HG02938 (cell line): ENCODE data around the gene NDUFC2.
"Not testable (repeated sequence)": the region's sequence is repeated elsewhere in the genome, so short reads cannot be mapped to it uniquely, and the experiment has no call there.

Experiments
- ATAC-seq: cut with Tn5 transposase; IDR thresholded peaks from one replicate; pipeline ENCODE4 v1.9.1; 2021; ENCODE audit warnings: mild to moderate bottlenecking, moderate library complexity; ENCODE audit not compliant: unreplicated experiment

Gene NDUFC2

DNA sequence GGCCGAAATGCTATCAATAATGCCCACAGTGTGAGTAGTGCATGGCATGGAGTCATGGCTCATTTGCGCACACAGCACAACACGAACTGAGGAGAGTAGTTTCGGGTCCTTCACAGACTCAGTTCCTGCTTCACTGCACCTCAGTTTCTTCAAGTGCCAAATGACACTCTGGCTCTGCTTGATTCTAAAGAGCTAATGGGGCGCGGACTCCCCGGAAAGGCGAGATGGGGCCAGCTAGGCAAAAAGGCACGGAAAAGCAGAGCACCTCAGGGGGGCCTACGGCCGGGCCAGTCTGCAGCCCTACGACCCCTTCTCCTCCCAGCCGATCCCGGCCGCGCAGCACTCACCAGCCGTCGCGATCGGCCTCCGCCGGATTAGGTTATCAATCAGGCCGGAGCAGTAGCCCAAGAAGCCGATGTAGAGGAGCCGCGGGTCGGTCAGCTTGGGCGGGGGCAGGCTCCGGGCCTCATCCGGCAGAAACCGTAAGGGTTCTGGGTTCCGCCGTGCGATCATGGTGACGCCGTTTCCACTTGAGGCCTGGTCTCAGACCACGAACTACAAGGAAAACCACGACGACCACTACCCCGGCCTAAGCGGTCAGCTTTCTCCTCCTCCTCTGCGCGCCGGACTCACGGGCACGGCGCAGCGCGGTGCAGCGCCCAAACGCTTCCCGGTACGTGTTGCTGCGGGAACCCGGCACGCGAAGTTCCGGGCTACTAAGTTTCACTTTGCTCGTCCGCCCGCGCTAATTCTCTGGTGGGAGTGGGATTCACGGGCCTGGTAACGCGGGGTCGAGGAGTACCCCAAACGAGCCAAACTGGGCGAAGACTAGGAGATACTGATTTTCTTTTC, at the start of gene NDUFC2:
Gene NDUFC2, minus strand, starts transcription at position 631 of the 852 bp plus-strand sequence. Its CDS starts 118 bp downstream, at position 513.
- ATAC-seq = peak; percentile 60

DNA sequence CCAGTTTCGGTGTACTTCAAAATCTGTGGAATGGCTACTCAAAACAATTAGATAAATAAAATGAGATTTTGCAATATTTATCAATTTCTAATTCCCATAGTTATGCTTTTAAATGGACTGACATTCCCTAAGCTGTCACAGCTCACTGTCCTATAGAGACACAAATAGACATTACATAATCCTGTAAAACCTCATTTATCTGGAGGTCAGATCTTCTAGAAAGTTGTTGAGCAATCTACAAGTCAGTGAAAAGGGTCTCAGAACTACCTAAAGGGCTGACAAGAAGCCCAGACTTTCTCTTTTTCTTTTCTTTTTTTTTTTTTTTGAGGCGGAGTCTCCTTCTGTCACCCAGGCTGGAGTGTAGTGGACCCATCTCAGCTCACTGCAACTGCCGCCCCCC, 47.7 kb upstream of the NDUFC2 start:
- no peak for ATAC-seq

DNA sequence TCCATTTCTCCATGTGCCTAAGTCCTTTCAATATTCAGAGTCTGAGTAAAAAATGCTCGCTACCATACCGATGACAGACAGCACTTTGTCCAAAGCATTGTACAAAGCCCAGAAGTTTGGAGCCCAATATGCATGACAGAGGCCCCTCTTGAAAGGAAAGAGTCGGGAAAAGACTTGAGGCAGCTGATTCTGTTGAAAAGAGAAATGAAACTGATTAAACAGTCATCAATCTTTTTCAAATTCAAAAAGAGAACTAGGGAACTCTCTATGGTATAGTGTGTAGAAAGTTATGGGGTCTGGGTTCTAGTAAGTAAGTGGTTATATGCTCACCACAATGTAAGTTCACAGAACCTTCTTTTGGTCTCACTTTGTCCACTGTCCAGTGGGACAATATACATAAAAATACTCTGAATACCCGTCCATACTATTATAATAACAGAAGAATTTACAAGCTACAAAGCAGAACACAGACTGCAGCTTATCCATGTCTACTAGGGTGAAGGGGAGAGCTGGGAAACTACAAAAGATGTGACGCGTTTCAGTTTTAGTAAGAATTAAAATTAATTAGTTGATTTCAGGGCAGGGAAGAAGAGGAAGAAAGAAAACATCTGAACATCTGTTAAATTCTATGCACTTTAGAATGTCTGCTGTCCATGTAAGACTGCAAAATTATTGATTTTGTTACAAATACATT, 33.1 kb upstream of the NDUFC2 start:
- peak; percentile 73 for ATAC-seq

DNA sequence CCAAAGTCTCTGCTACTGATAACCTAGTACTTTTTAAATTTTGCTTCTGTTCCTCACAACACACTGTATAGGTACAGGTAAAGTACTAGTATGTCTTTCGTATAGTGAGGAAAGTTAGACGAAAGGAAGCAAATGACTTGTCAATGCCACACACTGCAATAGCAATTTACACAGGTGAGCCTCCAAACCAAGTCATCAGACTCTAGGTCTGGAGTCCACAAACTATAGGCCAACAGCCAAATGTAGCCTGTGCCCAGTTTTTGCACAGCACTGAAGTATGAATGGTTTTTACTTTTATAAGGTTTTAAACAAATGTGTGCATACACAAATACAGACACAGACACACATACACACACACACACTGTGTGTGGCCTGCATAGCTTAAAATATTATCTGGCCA, 31.6 kb upstream of the NDUFC2 start:
- ATAC-seq = no peak

DNA sequence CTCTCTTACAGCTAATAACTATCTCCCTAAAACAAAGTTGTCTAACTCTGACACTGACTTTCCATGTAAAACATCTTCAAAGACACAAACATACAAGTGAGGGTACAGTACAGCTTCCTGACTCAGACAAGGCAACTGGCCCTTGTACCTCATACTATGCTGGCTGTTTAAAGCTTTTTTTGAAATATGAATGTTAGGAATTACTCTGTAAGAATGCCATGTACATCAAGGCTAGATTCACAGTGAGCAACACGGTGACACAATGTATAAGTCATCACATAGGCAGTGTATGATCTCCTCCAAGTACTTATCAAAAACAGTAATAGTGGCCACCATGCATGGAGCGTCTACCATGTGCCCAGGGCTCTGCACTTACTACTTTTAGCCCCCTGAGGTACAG, 31.2 kb upstream of the NDUFC2 start:
- ATAC-seq = no peak

DNA sequence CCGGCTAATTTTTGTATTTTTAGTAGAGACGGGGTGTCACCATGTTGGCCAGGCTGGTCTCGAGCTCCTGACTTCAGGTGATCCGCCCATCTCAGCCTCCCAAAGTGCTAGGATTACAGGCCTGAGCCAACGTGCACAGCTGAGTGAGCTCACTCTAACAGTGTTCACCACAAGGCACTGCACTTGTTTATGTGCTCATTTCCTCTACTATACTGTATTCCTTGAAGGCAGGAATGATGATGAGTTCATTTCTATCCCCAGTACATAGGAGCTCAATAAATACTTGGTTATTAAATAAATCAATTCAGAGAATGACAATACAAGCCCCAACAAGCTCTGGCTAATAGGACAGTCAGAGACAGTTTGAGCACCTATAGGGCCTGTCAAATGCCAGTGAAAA, 30.7 kb upstream of the NDUFC2 start:
- ATAC-seq = no peak

DNA sequence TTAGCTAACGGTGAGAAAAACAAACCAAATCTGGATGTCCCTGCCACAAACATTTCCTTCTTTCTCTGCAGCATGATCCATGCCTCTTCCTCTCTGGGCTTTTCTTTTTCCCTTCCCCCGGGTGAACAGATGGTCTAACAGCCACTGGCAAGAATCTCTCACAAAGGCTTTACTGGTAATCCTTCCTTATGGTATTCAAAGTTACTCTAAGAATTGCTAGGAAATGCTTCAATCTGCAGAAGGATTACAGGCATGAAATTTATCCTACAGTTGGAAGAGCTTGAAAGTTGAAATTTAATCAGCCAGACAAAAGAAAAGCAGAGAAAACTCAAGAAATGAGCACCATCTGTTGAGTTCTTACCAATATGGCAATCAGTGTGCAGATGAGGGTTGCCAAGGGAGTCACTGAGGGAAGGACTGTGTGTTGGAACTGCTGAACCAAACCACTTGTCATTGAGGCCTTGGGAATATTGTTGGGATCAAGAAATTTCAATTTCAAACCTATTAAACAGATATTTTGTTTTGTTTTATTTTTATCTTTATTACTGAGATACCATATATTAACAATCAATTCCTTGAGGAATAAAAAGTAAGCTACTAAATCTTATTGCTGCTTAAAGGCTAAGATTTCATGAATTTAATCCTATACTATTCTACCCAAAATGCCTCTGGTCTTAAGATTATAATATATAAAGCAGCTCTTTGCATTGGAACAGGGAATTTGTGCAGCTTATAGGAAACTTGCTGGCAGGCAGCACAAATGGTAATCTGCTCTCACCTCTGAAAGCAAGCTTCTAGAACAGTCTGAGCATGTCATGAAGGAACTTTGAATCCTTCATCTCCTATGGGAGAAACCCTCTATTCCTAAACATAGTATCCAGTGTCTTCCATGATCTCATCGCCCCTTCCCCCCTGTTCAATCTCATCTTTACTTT, 29.7 kb upstream of the NDUFC2 start:
- ATAC-seq = no peak

DNA sequence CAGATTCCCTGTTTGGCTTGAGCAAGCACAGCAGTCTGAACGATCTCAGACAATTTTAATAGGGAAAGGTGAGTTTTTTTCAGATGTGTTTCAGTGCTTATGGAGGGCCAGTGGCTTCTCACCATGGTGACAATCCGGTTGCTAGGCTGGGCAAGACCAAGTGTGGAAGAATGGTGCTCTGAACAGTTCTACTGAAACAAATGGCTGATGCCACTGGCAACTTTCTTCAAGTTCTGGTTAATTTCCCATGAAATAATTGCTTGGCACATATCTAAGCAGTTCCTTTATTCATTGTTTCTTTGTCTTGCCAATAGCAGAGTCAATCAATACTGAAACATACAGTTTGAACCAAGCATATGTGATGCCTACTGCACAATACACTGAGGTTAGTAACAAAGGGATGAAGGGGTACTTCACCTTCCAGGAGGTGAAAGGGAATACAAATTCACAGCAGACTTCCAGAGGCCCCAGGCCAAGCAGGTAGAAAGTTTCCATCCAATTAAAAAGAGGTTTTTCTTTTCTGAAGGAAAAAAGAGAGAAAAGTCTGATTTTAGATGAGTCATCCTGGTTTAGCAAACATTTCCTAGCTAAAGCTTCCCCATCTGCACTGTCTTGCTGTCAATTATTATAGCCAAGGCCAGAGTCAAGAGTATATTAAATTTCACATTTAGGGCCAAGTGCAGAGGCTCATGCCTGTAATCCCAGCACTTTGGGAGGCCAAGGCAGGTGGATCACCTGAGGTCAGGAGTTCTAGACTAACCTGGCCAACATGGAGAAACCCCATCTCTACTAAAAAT, 21.2 kb upstream of the NDUFC2 start:
- ATAC-seq = no peak

DNA sequence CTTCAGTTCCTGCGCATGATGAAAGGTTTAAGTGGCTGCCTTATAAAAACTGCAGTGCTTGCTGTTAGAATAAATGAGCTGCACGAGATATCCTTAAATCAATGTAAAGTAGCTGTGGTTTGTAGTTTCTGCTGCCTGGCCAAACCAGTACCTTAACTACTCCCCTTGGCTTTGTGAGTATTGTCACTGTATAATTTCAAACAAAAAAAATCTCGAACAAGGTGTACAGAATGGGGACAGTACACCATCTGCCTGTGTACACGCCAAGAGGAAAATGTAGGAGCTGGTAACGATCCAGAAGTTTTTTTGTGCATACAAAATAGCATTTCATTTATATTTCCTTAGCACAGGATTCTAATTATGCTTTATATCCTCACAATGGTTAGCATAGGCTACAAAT, 20.6 kb upstream of the NDUFC2 start:
- ATAC-seq = no peak

DNA sequence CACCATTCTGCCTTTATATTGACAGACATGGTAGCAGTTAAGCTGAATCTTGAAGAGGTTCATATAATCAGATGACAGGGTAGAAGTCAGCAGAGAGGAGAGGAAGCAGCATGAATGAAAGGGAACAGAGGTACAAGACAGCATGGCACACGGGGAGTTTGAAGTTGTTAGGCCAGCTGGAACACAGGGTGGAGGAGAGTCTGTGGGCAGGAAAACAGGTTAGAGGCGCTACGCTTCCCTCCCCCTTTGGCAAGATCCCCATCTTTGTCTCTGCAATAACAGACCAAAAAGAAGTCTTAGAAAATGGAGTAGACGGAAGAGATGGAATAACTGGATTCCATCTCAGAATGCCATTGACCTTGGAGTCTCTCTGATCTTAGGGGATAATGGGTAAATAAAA, 20.0 kb upstream of the NDUFC2 start:
- no peak for ATAC-seq

DNA sequence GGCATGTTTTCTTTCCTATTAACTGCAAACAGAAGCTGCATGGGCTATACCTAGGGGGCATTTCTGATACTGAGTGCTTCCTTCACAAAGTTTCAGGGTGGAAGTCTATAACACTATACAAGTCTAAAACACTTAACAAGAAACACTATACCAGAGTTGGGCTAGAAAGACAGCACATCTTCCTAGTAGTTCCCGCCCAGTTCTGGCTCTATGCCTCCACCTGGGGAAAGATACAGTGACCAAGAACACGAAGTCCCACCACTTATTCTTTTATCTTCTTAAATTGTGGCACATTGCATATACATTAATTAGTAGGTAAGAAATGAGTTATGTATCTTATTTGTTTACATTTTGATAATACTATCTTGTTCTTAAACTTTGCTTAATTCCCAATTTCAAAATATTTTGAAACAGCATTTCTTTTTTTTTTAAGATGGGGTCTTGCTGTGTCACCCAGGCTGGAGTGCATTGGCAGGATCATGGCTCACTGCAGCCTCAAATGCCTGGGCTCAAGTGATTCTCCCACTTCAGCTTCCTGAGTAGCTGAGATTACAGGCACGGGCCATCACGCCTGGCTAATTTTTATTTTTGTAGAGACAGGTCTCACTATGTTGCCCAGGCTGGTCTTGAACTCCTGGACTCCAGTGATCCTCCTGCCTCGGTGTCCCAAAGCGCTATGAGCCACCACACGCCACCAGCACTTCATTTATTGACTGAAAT, 18.2 kb upstream of the NDUFC2 start:
- no peak for ATAC-seq

DNA sequence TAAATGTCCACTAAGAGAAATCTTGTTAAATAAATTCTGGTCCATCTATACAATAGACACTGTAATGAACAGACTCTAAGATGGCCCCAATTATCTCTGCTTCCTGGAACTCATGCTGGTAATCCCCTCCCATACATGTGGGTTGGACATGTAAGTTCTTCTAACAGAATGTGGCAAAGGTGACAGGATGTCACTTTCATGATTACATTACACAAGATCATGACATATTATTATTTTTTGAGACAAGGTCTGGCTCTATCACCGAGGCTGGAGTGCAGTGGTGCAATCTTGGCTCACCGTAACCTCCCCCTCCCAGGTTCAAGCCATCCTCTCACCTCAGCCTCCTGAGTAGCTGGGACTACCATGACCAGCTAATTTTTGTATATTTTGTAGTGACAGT, 14.6 kb upstream of the NDUFC2 start:
- no peak for ATAC-seq

DNA sequence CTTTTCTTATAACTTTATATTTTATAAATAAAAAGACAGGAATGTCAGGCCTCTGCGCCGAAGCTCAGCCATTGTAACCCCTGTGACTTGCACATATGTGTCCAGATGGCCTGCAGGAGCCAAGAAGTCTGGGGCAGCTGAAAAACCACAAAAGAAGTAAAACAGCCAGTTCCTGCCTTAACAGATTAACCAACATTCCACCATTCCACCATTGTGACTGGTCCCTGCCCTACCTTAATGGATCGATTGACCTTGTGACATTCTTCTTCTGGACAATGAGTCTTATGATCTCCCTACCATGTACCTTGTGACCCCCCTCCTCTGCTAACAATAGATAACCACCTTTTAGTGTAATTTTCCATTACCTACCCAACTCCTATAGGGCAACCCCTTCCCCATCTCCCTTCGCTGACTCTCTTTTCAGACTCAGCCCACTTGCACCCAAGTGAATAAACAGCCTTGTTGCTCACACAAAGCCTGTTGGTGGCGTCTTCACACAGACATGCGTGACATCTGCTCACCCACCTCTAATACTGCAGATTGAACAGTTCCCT, 6.9 kb upstream of the NDUFC2 start:
- not testable (repeated sequence) for ATAC-seq

DNA sequence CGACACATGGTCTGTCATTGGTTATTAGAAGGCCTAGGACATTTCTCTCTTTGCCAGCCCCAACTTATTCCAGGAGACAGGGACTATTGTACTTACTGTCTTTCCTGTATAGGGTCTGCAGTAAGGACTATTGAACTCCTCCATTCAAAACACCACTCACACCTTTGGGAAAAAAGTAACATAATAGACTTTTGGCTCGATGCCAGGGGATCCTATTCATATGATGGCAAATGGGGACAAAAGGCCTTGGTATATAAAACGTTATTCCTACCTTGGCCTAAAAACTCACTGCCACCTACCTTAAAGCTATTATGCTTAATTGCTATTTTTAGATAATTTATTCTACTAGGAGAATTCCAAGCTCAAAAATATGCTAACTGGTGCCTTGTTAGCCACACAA, 6.3 kb upstream of the NDUFC2 start:
- ATAC-seq = no peak

DNA sequence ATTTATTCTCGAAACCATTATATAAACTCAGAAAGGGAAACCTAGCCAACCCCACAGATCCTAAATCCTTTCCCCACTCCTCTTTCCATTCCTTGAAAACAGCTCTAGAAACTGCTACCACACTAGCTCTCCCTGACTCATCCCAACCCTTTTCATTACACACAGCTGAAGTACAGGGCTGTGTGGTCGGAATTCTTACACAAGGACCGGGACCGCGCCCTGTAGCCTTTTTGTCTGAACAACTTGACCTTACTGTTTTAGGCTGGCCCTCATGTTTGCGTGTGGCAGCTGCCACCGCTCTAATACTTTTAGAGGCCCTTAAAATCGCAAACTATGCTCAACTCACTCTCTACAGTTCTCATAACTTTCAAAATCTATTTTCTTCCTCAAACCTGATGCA, 4.8 kb upstream of the NDUFC2 start:
- ATAC-seq = not testable (repeated sequence)

DNA sequence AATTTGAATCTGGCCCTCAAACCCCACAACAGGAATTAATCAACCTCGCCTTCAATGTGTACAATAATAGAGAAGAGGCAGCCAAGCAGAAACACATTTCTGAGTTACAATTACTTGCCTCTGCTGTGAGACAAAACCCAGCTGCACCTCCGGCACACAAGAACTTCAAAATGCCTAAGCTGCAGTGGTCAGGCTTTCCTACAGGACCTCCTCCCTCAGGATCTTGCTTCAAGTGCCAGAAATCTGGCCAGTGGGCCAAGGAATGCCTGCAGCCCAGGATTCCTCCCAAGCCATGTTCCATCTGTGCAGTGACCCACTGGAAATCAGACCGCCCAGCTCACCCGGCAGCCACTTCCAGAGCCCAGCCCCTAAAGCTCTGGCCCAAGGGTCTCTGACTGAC, 3.4 kb upstream of the NDUFC2 start:
- ATAC-seq = no peak

DNA sequence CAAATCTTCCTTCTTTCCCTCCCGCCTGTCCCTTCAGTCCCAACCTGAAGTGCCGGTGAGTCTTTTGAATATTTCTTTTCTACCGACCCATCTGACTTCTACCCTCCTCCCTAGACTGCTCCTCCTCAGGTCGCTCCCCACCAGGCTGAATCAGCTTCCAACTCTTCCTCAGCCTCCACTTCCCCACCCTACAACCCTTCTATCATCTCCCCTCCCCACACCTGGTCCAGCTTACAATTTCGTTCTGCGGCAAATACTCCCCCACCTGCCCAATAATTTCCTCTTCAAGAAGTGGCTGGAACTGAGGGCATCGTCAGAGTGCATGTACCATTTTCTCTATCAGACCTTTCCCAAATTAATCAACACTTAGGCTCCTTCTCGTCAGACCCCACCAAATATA, 2.5 kb upstream of the NDUFC2 start:
- no peak for ATAC-seq

DNA sequence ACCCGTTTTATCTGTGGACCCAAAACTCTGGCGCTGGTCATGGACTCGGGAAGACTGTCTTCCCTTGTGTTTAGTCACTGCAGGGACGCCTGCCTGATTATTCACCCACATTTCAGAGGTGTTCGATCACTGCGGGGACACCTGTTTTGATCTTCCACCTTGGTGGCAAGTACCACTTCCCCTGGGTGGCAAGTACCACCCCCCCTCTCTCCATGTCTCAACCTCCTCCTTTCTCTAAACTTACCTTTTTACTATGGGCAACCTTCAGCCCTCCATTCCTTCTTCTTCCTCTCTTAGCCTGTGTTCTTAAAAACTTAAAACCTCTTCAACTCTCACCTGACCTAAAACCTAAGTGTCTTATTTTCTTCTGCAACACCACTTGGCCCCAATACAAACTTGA, 1.9 kb upstream of the NDUFC2 start:
- ATAC-seq = no peak

DNA sequence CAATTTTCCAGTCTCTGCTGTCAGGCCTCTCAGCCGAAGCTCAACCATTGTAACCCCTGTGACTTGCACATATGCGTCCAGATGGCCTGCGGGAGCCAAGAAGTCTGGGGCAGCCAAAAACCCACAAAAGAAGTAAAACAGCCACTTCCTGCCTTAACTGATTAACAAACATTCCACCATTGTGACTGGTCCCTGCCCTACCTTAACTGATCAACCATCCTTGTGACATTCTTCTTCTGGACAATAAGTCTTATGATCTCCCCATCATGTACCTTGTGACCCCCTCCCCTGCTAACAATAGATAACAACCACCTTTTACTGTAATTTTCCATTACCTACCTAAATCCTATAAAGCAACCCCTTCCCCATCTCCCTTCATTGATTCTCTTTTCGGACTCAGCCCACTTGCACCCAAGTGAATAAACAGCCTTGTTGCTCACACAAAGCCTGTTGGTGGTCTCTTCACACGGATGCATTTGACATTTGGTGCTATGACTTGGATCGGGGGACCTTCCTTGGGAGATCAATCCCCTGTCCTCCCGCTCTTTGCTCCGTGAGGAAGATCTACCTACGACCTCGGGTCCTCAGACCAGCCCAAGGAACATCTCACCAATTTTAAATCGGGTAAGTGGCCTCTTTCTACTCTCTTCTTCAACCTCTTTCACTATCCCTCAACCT, 1.3 kb upstream of the NDUFC2 start:
- no peak for ATAC-seq
